GM18517 (cell line): ENCODE measurements around the gene HABP4.

Experiments used
- ATAC-seq: cut with Tn5 transposase; IDR thresholded peaks from one replicate; pipeline ENCODE4 v1.9.1; 2021; ENCODE audit warnings: mild to moderate bottlenecking, moderate library complexity; ENCODE audit not compliant: unreplicated experiment

HABP4 gene

GRCh38 chr9:96464426-96464825 lies 14.5 kb downstream of the HABP4 start:
- no peak for ATAC-seq

- no peak for ATAC-seq
Measured at GRCh38 chr9:96467784-96468183, 17.8 kb downstream of the HABP4 start.

GRCh38 chr9:96476013-96476412 lies 26.0 kb downstream of the HABP4 start:
- no peak for ATAC-seq

- ATAC-seq, result no peak
Measured at GRCh38 chr9:96476591-96476990, 26.6 kb downstream of the HABP4 start.

- peak; percentile 77 for ATAC-seq
Measured at GRCh38 chr9:96478829-96479371, 28.9 kb downstream of the HABP4 start.

GRCh38 chr9:96480736-96481135 lies 30.8 kb downstream of the HABP4 start:
- no peak for ATAC-seq

- ATAC-seq, result no peak
Measured at GRCh38 chr9:96482476-96482875, 32.5 kb downstream of the HABP4 start.

GRCh38 chr9:96483197-96483596 lies 33.2 kb downstream of the HABP4 start:
- ATAC-seq, result no peak

GRCh38 chr9:96483733-96484390 lies 33.9 kb downstream of the HABP4 start:
- ATAC-seq, result no peak

- peak; percentile 96 for ATAC-seq
Measured at GRCh38 chr9:96484521-96484931, 34.6 kb downstream of the HABP4 start.

- ATAC-seq, result no peak
Measured at GRCh38 chr9:96485280-96485679, 35.3 kb downstream of the HABP4 start.

- no peak for ATAC-seq
Measured at GRCh38 chr9:96486386-96487028, 36.5 kb downstream of the HABP4 start.

GRCh38 chr9:96487029-96487396 lies 37.0 kb downstream of the HABP4 start:
- no peak for ATAC-seq

GRCh38 chr9:96487949-96488348 lies 38.0 kb downstream of the HABP4 start:
- ATAC-seq, result no peak

GRCh38 chr9:96489482-96489979 lies 39.6 kb downstream of the HABP4 start:
- ATAC-seq, result no peak

- no peak for ATAC-seq
Measured at GRCh38 chr9:96490534-96491078, 40.6 kb downstream of the HABP4 start.

- ATAC-seq, result no peak
Measured at GRCh38 chr9:96491079-96491879, 41.3 kb downstream of the HABP4 start.

- no peak for ATAC-seq
Measured at GRCh38 chr9:96491880-96492525, 42.0 kb downstream of the HABP4 start.

- no peak for ATAC-seq
Measured at GRCh38 chr9:96492993-96493531, 43.1 kb downstream of the HABP4 start.

- no peak for ATAC-seq
Measured at GRCh38 chr9:96493757-96494156, 43.8 kb downstream of the HABP4 start.
